ENCODE results near the gene NUP42.

GRCh38 chr7:23230641-23231101 lies 48.8 kb downstream of the NUP42 start:
- TF ChIP-seq POLR2AphosphoS5 (IDR thresholded peaks at IDR 0.05; ENCODE audit: low read depth, low read length) (no peak), CTCF (IDR thresholded peaks at IDR 0.05) (no peak), SIN3A (IDR thresholded peaks at IDR 0.05; ENCODE audit: borderline replicate concordance, insufficient read depth, low read depth, low read length) (no peak)
